H9 (cell line): ENCODE results near the gene TMEM245. TPM values are rescaled to one million over a fixed set of nuclear protein-coding genes. Genes with fewer than 3 reads are reported as not detected.

Experiments used
- DNase-seq: peaks from one replicate; pipeline ENCODE4 v3.0.0-alpha.2; 2017
- H2AFZ ChIP-seq: one replicate; pipeline ENCODE4 v1.6.1; 2013; ENCODE audit warnings: mild to moderate bottlenecking, low read length, control low read depth, moderate library complexity
- H2AK5ac ChIP-seq: 2 replicates; pipeline ENCODE4 v1.6.1; 2013; ENCODE audit warnings: low read length, control low read depth, mixed read lengths; ENCODE audit not compliant: insufficient read length
- H2BK120ac ChIP-seq: one replicate; pipeline ENCODE4 v1.6.1; 2013; ENCODE audit warnings: low read depth, mild to moderate bottlenecking, low read length, control low read depth, inconsistent platforms; ENCODE audit not compliant: poor library complexity, severe bottlenecking
- H2BK12ac ChIP-seq: 2 replicates; pipeline ENCODE4 v1.6.1; 2013; ENCODE audit warnings: low read length, control low read depth, mixed read lengths, low read depth; ENCODE audit not compliant: insufficient read length
- H2BK15ac ChIP-seq: 2 replicates; pipeline ENCODE4 v1.6.1; 2013; ENCODE audit warnings: low read depth, low read length, control low read depth
- H2BK20ac ChIP-seq: one replicate; pipeline ENCODE4 v1.6.1; 2013; ENCODE audit warnings: low read depth, mild to moderate bottlenecking, low read length, control low read depth, inconsistent platforms; ENCODE audit not compliant: poor library complexity, severe bottlenecking
- H2BK5ac ChIP-seq: 2 replicates; pipeline ENCODE4 v1.6.1; 2013; ENCODE audit warnings: low read length, control low read depth, mixed read lengths; ENCODE audit not compliant: insufficient read length
- H3K14ac ChIP-seq: 2 replicates; pipeline ENCODE4 v1.6.1; 2013; ENCODE audit warnings: low read length, control low read depth; ENCODE audit not compliant: insufficient read depth
- H3K18ac ChIP-seq: 2 replicates; pipeline ENCODE4 v1.6.1; 2013; ENCODE audit warnings: low read depth, mild to moderate bottlenecking, mixed read lengths, low read length, control low read depth; ENCODE audit not compliant: insufficient read length
- H3K23ac ChIP-seq: 2 replicates; pipeline ENCODE4 v1.6.1; 2013; ENCODE audit warnings: low read length, control low read depth, mixed read lengths, low read depth; ENCODE audit not compliant: insufficient read length
- H3K23me2 ChIP-seq: 2 replicates; pipeline ENCODE4 v1.6.1; 2013; ENCODE audit warnings: low read depth, mild to moderate bottlenecking, mixed read lengths, low read length, control low read depth; ENCODE audit not compliant: insufficient read length, poor library complexity, severe bottlenecking
- H3K27ac ChIP-seq: 2 replicates; pipeline ENCODE4 v1.5.1; 2013; ENCODE audit warnings: low read length, control low read depth, mixed read lengths, low read depth; ENCODE audit not compliant: insufficient read length
- H3K27me3 ChIP-seq: 2 replicates; pipeline ENCODE4 v1.6.1; 2013; ENCODE audit warnings: low read length, control low read depth, inconsistent platforms; ENCODE audit not compliant: insufficient read depth
- H3K4ac ChIP-seq: 2 replicates; pipeline ENCODE4 v1.6.1; 2013; ENCODE audit warnings: low read depth, mild to moderate bottlenecking, control low read depth, inconsistent platforms, low read length, moderate library complexity
- H3K4me1 ChIP-seq: 2 replicates; pipeline ENCODE4 v1.6.1; 2013; ENCODE audit warnings: low read length, control low read depth, inconsistent platforms; ENCODE audit not compliant: insufficient read depth
- H3K4me2 ChIP-seq: 2 replicates; pipeline ENCODE4 v1.6.1; 2013; ENCODE audit warnings: low read length, control low read depth, mixed read lengths; ENCODE audit not compliant: insufficient read length, insufficient read depth
- H3K56ac ChIP-seq: 2 replicates; pipeline ENCODE4 v1.6.1; 2013; ENCODE audit warnings: low read depth, mild to moderate bottlenecking, mixed read lengths, low read length, control low read depth; ENCODE audit not compliant: insufficient read length
- H3K79me1 ChIP-seq: 2 replicates; pipeline ENCODE4 v1.6.1; 2013; ENCODE audit warnings: low read depth, mild to moderate bottlenecking, moderate library complexity, low read length, control low read depth, inconsistent platforms; ENCODE audit not compliant: insufficient read depth, poor library complexity, severe bottlenecking
- H3K79me2 ChIP-seq: 2 replicates; pipeline ENCODE4 v1.6.1; 2013; ENCODE audit warnings: low read length, control low read depth, inconsistent platforms; ENCODE audit not compliant: insufficient read depth
- H3K9ac ChIP-seq: 2 replicates; pipeline ENCODE4 v1.6.1; 2013; ENCODE audit warnings: low read length, control low read depth, mixed read lengths; ENCODE audit not compliant: insufficient read length; ENCODE audit errors: extremely low read depth
- H3K9me3 ChIP-seq: one replicate; pipeline ENCODE4 v1.6.1; 2013; ENCODE audit warnings: low read depth, low read length, inconsistent platforms; ENCODE audit not compliant: control insufficient read depth
- H3T11ph ChIP-seq: one replicate; pipeline ENCODE4 v1.6.1; 2013; ENCODE audit warnings: mild to moderate bottlenecking, low read length, control low read depth, inconsistent platforms
- H4K20me1 ChIP-seq: one replicate; pipeline ENCODE4 v1.6.1; 2013; ENCODE audit not compliant: control insufficient read depth, insufficient read length, insufficient read depth
- H4K5ac ChIP-seq: 2 replicates; pipeline ENCODE4 v1.6.1; 2013; ENCODE audit warnings: low read depth, mild to moderate bottlenecking, mixed read lengths, low read length, control low read depth; ENCODE audit not compliant: insufficient read length
- H4K8ac ChIP-seq: replicated peaks from 2 replicates; pipeline ENCODE4 v1.6.1; 2013; ENCODE audit warnings: low read length, control low read depth, mixed read lengths, low read depth; ENCODE audit not compliant: insufficient read length
- H4K91ac ChIP-seq: 2 replicates; pipeline ENCODE4 v1.6.1; 2013; ENCODE audit warnings: low read depth, mild to moderate bottlenecking, moderate library complexity, mixed read lengths, low read length, control low read depth; ENCODE audit not compliant: insufficient read length
- H3K27ac Mint-ChIP-seq, 3 experiments: 2 replicates in 2 of 3; 3 replicates in 1 of 3; pipeline ENCODE4 v1.8.0; 2020 to 2021; ENCODE audit warnings: mixed read lengths in 3 of 3, mild to moderate bottlenecking in 1 of 3, moderate library complexity in 1 of 3
- H3K27me3 Mint-ChIP-seq: 2 replicates; pipeline ENCODE4 v1.8.0; 2021; ENCODE audit warnings: low read depth, mild to moderate bottlenecking, moderate library complexity, mixed read lengths
- H3K36me3 Mint-ChIP-seq, 3 experiments: 2 replicates in 2 of 3; 3 replicates in 1 of 3; pipeline ENCODE4 v1.8.0; 2020 to 2021; ENCODE audit warnings: low read depth in 3 of 3, mixed read lengths in 3 of 3; ENCODE audit not compliant: insufficient read depth in 1 of 3
- H3K4me1 Mint-ChIP-seq, 2 experiments: 2 replicates each; pipeline ENCODE4 v1.8.0; 2020; ENCODE audit warnings: mixed read lengths in 2 of 2
- H3K4me3 Mint-ChIP-seq, 2 experiments: 2 replicates in 1 of 2; 3 replicates in 1 of 2; pipeline ENCODE4 v1.8.0; 2020 to 2021; ENCODE audit warnings: mild to moderate bottlenecking in 2 of 2, mixed read lengths in 2 of 2, moderate library complexity in 1 of 2
- H3K9me3 Mint-ChIP-seq, 2 experiments: 2 replicates in 1 of 2; 3 replicates in 1 of 2; pipeline ENCODE4 v1.8.0; 2020; ENCODE audit warnings: mild to moderate bottlenecking in 2 of 2, mixed read lengths in 2 of 2, moderate library complexity in 1 of 2
- CTCF ChIP-seq: fragments of 200-600 bp; sonication (generic); conservative IDR thresholded peaks from 3 replicates; pipeline ENCODE4 v1.8.0; 2021; ENCODE audit warnings: antibody characterized with exemption, mild to moderate bottlenecking
- WGBS: extraction: QIAGEN DNeasy Blood & Tissue Kit; methylation state at CpG from one replicate; pipeline ENCODE4 v1.1.7; 2013; ENCODE audit warnings: missing lambda C conversion rate, low lambda C conversion rate, mixed read lengths; ENCODE audit not compliant: insufficient read length; ENCODE audit errors: extremely low coverage; 5-methylcytosine and 5-hydroxymethylcytosine counted together
- total RNA-seq: library from RNA; stranded (reverse); gene quantifications from 2 replicates; pipeline ENCODE4 v1.2.1, GENCODE V29; 2021

TMEM245 gene
- total RNA-seq, 1 experiment from 2014 or later: 37.9 TPM

DNA sequence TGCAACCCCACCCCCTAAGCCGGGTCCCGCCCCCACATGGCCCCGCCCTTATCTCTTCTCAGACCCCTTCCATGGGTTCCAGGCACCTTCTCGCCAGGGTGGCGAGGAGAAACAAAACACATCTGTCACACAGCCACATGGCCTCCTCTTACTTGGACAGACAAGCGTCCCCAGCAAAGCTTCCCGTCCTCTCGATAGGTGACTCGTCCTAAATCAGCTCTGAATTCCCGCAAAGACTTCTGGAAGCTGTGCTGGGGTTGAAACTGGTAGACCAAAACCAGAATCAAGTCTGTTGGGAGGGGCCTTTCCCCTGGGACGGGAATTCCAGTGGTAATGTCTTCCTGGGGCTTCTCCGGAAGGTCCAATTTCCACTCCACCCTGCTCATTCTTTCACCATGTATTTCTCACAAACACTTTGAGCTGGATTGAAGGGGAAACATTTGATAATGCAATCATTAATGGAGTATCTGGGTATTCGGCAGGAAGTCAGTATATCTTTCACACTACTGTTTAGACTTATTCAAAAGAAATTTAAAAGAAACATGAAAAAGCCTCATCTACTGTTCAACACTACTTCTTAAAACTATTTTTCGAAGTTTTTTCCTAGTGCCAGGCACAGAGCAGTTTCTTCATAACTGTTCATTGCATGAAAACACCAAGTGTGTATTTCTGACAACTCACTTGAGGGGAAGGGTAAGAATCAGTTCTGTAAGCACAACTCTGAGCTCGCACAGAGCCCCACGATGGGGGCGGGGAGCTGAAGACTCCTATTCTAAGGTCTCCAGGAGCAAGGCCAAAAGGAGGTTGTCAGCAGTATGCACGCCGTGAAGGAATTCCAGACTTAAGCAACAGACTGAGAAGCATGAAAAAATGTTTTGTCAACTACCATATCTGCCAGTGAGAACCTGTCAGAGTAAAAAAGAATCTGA lies 105.8 kb downstream of the TMEM245 start:
- H2BK20ac ChIP-seq: no peak overlapping the region
- whole genome bisulfite sequencing: no CpG with 5 or more reads among the region's 19 CpGs
- H3K27me3 Mint-ChIP-seq: peaks cover 11% of the 10 kb centered on the region

More for the DNA sequence above, 105.8 kb downstream of the TMEM245 start:
- Mint-ChIP-seq H3K4me3 (peak overlapping the region; percentile 72 to 88), H3K4me1 (peaks cover 19 to 33% of the 10 kb centered on the region in 2 experiments), H3K36me3 (peaks cover under 1 to 10% (median 3%) of the 10 kb centered on the region in 3 experiments; a peak in 6 of 7 replicates), H3K27ac (peak overlapping the region; percentile 89 to 97 (median 95); a peak in 6 of 7 replicates), H3K9me3 (no peaks in the 10 kb centered on the region; a peak in 2 of 5 replicates)
- no peak for TF ChIP-seq CTCF
- no peak overlapping the region for H3K18ac ChIP-seq
- H2BK15ac ChIP-seq: no peak overlapping the region
- H2BK5ac ChIP-seq: no peak overlapping the region
- H2AK5ac ChIP-seq: no peak overlapping the region
- H4K91ac ChIP-seq: no peak overlapping the region
- peak overlapping the region; percentile 23 for H3K9ac ChIP-seq
- H3K27ac ChIP-seq: no peak overlapping the region
- peaks cover 12% of the 10 kb centered on the region for H3K23me2 ChIP-seq
- peak overlapping the region; percentile 84 for H2AFZ ChIP-seq
- no peak overlapping the region for H3T11ph ChIP-seq
- no peaks in the 10 kb centered on the region for H3K79me2 ChIP-seq
- H4K8ac ChIP-seq: no peak overlapping the region
- no peaks in the 10 kb centered on the region for H3K9me3 ChIP-seq
- H3K14ac ChIP-seq: no peak overlapping the region
- H3K4me2 ChIP-seq: peak overlapping the region; percentile 96
- DNase-seq: no peak
- no peaks in the 10 kb centered on the region for H4K20me1 ChIP-seq
- H2BK120ac ChIP-seq: no peak overlapping the region
- no peak overlapping the region for H2BK12ac ChIP-seq
- no peaks in the 10 kb centered on the region; the same call in 1 of the 2 replicates for H3K27me3 ChIP-seq
- H3K4ac ChIP-seq: no peak overlapping the region
- no peak overlapping the region for H3K56ac ChIP-seq
- H4K5ac ChIP-seq: no peak overlapping the region
- H3K4me1 ChIP-seq: no peaks in the 10 kb centered on the region
- H3K23ac ChIP-seq: no peak overlapping the region
- no peaks in the 10 kb centered on the region for H3K79me1 ChIP-seq
